ENCODE data around the gene PLA2G2C.

Gene PLA2G2C

DNA sequence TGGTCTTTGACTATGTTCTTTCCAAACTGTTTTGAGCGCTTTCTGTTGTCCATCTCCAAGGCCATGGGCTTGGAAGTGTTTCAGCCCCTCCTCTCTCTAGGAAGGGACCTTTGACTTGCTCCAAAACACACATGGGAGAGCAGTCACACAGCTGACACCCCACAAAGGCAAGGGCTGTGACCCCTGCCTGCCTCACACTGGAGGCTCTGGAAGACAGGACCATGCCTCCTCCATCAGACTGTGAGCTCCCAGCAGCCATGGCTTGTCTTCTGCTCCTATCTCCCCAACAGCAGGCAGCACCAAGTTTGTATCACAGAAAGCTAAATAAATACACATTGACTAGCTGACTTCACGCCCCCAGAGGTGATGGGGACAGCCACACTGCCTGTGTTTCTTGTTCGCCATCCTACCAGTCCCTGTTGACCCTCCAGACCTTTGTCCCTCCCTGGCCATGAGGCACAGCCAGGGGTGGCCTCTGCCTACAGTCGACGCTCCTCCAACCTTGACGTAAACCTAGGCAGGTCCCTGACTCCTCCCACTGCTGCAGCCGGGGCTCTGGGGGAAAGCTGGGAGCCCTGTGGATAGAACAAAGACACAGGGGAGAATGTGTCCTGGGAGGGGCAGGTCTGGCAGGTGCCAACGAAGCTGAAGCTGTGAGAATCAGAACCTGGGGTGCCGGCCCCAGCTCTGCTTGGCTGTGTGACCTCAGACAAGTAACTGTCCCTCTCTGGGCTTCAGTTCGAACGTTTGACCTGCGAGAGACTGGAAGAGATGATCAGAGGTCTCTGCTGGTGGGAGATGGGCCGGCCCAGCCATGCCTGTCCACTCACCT is 42.4 kb downstream of the PLA2G2C start:
- Histone ChIP-seq H3K27ac (replicated peaks) (no peak overlapping the region), H3K4me3 (replicated peaks; ENCODE audit: insufficient read depth, low read length) (no peak overlapping the region), H3K27me3 (ENCODE audit: insufficient read depth, poor library complexity, severe bottlenecking) (no peaks in the 10 kb centered on the region)
- TF ChIP-seq, protein P1, sequence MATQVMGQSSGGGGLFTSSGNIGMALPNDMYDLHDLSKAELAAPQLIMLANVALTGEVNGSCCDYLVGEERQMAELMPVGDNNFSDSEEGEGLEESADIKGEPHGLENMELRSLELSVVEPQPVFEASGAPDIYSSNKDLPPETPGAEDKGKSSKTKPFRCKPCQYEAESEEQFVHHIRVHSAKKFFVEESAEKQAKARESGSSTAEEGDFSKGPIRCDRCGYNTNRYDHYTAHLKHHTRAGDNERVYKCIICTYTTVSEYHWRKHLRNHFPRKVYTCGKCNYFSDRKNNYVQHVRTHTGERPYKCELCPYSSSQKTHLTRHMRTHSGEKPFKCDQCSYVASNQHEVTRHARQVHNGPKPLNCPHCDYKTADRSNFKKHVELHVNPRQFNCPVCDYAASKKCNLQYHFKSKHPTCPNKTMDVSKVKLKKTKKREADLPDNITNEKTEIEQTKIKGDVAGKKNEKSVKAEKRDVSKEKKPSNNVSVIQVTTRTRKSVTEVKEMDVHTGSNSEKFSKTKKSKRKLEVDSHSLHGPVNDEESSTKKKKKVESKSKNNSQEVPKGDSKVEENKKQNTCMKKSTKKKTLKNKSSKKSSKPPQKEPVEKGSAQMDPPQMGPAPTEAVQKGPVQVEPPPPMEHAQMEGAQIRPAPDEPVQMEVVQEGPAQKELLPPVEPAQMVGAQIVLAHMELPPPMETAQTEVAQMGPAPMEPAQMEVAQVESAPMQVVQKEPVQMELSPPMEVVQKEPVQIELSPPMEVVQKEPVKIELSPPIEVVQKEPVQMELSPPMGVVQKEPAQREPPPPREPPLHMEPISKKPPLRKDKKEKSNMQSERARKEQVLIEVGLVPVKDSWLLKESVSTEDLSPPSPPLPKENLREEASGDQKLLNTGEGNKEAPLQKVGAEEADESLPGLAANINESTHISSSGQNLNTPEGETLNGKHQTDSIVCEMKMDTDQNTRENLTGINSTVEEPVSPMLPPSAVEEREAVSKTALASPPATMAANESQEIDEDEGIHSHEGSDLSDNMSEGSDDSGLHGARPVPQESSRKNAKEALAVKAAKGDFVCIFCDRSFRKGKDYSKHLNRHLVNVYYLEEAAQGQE (IDR thresholded peaks at IDR 0.05; ENCODE audit: insufficient replicate concordance, low read depth): no peak
- TF ChIP-seq, protein P2, sequence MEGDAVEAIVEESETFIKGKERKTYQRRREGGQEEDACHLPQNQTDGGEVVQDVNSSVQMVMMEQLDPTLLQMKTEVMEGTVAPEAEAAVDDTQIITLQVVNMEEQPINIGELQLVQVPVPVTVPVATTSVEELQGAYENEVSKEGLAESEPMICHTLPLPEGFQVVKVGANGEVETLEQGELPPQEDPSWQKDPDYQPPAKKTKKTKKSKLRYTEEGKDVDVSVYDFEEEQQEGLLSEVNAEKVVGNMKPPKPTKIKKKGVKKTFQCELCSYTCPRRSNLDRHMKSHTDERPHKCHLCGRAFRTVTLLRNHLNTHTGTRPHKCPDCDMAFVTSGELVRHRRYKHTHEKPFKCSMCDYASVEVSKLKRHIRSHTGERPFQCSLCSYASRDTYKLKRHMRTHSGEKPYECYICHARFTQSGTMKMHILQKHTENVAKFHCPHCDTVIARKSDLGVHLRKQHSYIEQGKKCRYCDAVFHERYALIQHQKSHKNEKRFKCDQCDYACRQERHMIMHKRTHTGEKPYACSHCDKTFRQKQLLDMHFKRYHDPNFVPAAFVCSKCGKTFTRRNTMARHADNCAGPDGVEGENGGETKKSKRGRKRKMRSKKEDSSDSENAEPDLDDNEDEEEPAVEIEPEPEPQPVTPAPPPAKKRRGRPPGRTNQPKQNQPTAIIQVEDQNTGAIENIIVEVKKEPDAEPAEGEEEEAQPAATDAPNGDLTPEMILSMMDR (IDR thresholded peaks at IDR 0.05; ENCODE audit: insufficient read depth, low read length): no peak
- DNase-seq (ENCODE audit: low read depth in 1 of 2, low spot score in 1 of 2): no peak

DNA sequence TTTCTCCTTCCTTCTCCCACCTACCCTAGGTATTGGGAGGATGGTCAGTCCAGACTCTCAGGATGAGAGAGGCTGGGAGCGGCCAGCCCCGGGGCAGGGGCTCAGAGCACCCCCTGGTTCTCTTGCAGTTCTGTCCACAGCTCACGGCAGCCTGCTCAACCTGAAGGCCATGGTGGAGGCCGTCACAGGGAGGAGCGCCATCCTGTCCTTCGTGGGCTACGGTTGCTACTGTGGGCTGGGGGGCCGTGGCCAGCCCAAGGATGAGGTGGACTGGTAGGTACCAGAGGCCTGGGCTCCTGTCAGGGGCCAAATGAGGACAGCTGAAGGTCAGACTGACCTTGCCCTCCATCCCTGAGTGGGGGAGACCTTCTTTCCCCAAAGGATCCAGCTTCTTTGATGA is 43.0 kb downstream of the PLA2G2C start:
- H3K27ac ChIP-seq (replicated peaks): no peak overlapping the region
- no peak for DNase-seq (ENCODE audit: low read depth in 1 of 2, low spot score in 1 of 2)

DNA sequence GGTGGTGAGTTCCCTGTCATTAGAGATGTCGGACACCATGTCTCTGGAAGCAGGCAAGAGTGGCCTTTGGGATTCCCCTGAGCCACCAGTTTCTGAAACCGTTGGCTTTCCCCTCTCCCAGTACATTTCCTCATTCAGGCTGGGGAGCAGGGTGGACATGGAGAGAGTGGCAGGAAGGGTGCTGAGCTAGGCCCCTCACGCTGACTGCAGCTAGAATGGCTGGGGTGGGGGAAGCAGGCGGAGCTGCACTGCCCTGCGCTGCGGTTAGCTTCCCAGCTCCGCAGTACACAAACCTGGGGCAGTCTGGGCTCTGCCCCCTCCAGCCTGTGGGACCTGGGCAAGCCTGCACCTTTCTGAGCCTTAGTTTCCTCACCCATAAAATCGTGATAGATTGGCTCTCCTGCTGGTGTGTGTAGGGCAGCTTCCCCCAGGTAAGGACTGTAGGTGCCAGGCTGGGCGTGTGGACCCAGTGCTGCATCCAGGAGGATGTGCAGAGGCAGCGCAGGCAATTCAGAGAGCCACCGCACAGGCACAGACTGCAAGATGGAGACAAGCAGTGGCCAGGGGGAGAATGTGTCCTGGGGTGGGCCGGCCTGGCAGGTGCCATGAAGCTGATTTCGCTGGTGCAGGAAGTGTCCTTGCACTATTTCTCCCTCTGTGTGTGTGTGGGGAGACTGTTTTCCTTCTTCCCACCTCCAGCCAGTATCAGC is 44.2 kb downstream of the PLA2G2C start:
- no peak for DNase-seq (ENCODE audit: low read depth in 1 of 2, low spot score in 1 of 2)
- H3K27me3 ChIP-seq (ENCODE audit: insufficient read depth, poor library complexity, severe bottlenecking): no peaks in the 10 kb centered on the region
- no peak overlapping the region for H3K4me3 ChIP-seq (replicated peaks; ENCODE audit: insufficient read depth, low read length)
- TF ChIP-seq, protein P2 (IDR thresholded peaks at IDR 0.05; ENCODE audit: insufficient read depth, low read length): no peak
- no peak for TF ChIP-seq GABPA (IDR thresholded peaks at IDR 0.05; ENCODE audit: low read depth)
- TF ChIP-seq, protein P1 (IDR thresholded peaks at IDR 0.05; ENCODE audit: insufficient replicate concordance, low read depth): no peak
- TF ChIP-seq SPI1 (IDR thresholded peaks at IDR 0.05; ENCODE audit: borderline replicate concordance, low read depth): no peak
- TF ChIP-seq POLR2AphosphoS5 (IDR thresholded peaks at IDR 0.05; ENCODE audit: low read depth): no peak
- no peak overlapping the region for H3K27ac ChIP-seq (replicated peaks)

More for the DNA sequence above, 43.0 kb downstream of the PLA2G2C start:
- Histone ChIP-seq H3K4me3 (replicated peaks; ENCODE audit: insufficient read depth, low read length) (no peak overlapping the region), H3K27me3 (ENCODE audit: insufficient read depth, poor library complexity, severe bottlenecking) (no peaks in the 10 kb centered on the region)
- TF ChIP-seq GABPA (IDR thresholded peaks at IDR 0.05; ENCODE audit: low read depth): no peak
- TF ChIP-seq, protein P2 (IDR thresholded peaks at IDR 0.05; ENCODE audit: insufficient read depth, low read length): no peak
- TF ChIP-seq SPI1 (IDR thresholded peaks at IDR 0.05; ENCODE audit: borderline replicate concordance, low read depth): no peak
- TF ChIP-seq, protein P1 (IDR thresholded peaks at IDR 0.05; ENCODE audit: insufficient replicate concordance, low read depth): no peak
- TF ChIP-seq POLR2AphosphoS5 (IDR thresholded peaks at IDR 0.05; ENCODE audit: low read depth): no peak
